UCSD-AML1 (cell line): ENCODE results near the gene LRBA.
A peak's percentile ranks its signal among the peaks of the same experiment; 100 is the strongest.

Experiments used
- DNase-seq: peaks from one replicate; lab custom pipeline; 2025; ENCODE audit not compliant: unreplicated experiment; lab: John Stamatoyannopoulos, UW

LRBA gene

DNA sequence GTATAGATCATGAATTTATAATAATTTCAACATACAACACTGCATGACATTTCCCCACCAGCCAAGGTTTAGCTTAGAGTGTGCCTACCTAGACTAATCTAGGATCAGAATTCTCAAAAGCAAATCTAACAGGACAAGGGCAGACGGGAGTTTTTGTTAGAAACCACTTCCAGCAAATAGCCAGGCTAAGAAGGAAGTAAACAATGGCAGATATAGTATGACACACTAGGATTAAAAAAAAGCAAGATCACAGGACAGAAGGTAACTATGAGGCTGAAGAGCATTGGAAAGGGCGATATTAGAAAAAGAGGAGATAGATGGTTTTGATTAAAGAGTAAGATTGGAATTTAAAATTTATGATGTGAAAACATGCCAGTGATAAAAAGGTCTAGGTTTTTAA, 124.8 kb downstream of the LRBA start:
- DNase-seq = no peak

DNA sequence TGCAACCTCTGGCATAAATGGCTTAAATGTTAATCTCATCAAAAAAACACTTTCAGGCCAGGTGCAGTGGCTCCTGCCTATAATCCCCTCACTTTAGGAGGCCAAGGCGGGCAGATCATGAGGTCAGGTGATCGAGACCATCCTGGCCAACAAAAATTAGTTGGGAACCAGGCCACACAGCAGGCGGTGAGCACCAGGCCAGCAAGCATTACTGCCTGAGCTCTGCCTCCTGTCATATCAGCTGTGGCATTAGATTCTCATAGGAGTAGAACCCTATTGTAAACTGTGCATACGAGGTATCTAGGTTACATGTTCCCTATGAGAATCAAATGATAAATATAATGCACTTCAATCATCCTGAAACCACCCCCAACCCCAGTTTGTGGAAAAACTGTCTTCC, 125.8 kb downstream of the LRBA start:
- no peak for DNase-seq

DNA sequence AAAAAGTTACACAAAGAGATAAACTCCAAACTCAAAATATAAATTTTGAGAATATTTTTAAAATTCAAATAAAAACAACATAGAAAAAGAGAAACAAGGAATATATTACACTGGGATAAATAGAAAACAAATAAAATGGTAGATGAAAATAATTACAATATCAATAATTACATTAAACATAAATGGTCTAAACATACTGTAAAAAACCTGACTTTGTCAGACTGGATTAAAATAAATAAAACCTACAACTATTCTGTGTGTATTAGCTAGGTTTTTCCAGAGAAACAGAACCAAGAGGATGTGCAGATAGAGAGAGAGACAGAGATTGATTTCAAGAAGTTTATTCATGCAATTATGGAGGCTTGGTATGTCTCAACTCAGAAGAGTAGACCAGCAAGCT, 126.5 kb downstream of the LRBA start:
- no peak for DNase-seq

DNA sequence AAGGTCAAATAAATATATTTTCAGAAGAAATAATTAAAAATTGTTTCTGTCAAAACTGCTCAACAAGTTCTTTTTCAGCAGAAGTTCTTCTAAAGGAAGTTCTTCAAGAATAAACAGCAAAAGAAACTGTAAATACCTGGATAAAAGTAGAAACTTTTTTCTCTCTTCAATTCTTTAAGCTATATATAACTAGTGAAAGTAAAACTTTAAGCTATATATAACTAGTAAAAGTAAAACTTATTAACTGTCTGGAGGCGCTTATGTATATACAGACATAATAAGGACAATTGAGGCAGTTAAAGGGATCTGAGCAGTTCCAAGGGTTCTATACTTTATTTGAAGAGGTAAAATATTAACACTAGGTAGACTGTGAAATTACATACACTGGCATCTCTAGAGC, 126.9 kb downstream of the LRBA start:
- DNase-seq = no peak

DNA sequence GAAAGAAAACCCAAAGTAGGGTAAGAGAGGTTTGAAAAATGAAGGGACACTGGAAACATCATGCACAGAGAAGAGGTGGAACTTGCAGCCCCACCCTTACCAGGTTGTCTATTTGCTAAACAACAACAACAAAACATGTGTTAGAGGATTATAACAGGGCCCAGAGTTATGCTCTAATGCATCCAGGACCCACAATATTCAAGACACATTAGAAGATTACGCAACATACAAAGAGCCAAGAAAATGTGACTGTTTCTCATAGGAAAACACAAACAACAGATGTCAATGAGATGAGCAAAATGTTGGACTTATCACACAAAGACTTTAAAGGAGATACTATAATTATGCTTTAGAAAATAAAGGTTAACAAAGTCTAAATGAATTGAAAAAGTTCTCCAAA, 128.5 kb downstream of the LRBA start:
- DNase-seq = no peak

DNA sequence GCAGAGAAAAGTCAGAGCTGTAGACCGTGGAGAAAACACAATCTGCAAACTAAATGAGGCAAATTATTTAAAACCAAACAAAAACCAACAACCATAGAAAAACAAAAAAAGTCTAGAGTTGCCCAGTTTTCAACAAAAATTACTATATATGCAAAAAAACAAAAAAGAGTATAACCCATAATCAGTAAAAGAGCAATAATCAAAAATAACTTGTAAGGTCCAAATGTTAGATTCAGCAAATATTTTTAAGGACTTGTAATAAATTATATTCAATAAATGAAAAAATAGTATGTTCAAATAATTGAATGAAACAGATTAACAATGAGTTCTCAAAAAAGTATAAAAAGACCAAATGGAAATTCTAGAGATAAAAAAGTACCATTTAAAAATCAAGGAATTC, 130.5 kb downstream of the LRBA start:
- DNase-seq = no peak

DNA sequence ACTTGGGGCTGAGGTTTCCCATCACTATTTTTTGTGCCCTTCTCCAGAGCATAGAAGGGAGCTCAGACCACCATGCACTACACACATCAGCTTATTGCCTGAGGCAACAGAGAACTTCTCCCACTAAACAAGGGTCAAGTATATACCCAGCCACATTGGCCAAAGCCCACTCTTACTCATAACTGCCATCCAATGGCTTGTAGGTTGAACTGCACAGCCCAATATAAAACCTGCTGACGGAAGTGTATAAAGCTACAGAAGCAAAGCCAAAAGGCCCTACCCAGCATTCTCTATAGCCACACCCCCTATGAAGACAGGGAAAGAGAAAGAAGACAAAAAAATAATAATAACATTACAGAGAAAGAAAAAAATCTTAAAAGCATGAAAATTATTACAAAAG, 139.7 kb downstream of the LRBA start:
- DNase-seq = no peak

DNA sequence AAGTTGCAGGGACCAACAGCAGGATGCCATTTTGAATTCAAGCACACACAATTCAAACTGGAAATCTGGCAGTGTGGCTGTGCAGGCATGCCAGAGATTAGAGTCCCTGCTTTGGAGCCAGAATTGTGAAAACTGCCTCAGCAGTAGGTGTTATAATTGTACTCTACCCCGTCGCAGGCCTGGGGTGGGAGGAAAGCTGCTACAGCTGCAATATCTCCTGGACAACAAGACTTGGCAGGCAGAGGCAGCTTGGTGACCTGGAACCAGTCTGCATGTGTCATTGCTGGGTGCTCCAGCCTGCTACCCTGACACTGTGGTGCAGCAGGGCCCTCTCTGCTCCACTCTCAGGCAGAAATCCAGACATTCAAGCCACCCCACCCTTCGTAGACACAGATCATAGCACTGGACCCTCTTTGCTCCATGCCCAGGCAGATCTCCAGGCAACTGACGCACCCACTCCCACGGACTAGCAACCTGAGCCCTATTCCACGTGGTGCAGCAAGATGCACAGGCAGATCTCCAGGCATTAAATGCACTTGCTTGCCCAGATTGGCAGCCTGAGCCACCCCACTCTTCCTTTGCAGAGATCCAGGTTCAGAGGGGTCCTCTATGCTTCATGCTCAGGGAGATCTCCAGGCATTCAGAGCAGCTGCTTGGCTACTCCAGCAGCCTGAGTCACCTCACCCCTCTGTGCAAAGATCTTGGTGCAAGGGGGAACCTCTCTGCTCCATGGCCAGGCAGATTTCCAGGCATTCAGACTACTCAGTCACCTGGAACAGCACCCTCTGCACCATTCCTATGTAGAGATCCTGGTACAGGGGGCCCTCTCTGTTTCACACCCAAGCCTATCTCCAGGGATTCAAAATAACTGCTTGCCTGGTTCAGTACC, 140.5 kb downstream of the LRBA start:
- peak; percentile 12 for DNase-seq

DNA sequence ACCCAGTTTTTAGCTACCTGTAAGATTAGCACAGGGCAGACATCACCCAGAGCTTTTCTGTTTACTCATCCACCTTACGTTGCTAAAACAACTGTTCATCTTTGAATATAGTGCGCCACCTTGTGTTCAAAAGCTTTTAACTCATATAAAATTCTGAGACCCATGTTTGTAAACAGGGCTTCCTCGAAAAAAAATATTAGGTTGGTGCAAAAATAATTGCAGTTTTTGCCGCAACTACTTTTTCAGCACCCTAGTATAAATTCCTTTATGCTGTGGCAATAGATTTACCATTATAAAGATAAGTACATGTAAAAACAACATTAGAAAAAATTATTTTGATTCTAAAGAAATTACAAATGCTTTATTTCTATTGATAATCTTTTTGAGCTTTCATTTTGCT, 147.9 kb downstream of the LRBA start:
- DNase-seq = no peak

DNA sequence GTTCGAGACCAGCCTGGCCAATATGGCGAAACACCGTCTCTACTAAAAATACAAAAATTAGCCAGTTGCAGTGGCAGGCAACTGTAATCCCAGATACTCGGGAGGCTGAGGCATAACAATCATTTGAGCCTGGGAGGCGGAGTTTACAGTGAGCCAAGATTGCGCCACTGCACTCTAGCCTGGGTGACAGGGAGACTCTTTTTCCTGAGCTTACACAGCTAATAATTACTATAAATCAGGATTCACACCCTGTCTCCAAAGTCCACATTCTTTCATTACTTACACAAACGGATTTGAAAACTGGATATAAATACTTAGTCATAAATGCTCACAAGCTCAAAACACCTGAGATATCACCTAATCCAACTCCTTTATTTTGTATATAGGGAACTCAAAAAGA, 151.6 kb downstream of the LRBA start:
- no peak for DNase-seq

DNA sequence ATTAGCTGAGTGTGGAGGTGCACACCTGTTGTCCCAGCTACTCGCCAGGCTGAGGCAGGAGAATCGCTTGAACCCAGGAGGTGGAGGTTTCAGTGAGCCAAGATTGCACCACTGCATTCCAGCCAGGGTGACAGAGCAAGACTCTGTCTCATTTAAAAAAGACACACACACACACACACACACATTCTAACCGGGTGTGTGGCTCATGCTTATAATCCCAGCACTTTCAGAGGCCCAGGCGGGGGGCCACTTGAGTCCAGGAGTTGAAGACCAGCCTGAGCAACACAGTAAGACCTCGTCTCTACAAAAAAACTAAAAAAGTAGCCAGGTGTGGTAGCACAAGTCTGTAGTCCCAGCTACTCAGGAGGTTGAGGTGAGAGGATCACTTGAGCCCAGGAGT, 152.3 kb downstream of the LRBA start:
- no peak for DNase-seq

DNA sequence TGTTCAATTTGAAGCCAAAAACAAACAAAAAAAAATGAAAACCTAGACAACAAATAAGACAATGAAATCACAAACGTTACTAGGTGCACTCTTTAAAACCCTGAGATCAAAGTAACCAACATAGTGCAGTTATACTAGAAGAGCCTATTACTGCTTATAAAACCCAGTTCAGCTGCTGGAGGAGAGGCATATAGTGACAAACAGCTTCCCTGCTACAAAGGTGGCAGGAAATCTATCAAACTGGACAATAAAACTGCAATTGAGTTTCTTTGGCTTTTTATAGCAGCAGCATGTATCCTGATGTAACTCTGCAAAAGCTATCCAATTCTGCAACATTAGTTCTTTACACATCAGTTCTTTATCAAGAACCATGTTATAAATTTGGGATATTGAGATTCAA, 155.6 kb downstream of the LRBA start:
- DNase-seq = no peak

DNA sequence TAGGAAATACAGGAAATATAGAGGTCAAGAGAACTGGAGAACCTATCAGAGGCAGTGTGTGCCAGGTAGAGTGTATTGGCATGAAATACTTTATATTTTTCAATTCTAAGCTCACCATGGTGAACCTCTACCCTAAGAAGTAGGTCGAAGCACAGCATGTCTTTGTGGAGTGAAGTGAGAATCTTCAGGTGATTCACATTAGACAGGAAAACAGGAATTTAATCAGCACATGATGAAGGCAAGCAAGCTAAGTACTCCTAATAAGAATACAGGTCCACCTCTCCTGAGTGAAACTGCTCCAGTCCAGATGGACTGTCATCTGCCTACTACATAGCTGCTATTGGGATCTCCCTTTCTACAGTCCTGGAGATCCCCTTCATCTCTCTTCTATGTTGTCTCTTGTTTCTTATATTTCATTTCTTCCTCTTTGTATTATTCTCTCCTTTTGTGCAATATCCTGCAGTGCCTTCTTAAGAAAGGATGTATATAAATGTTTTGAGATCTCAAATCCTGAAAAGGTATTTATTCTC, 159.0 kb downstream of the LRBA start:
- DNase-seq = no peak

DNA sequence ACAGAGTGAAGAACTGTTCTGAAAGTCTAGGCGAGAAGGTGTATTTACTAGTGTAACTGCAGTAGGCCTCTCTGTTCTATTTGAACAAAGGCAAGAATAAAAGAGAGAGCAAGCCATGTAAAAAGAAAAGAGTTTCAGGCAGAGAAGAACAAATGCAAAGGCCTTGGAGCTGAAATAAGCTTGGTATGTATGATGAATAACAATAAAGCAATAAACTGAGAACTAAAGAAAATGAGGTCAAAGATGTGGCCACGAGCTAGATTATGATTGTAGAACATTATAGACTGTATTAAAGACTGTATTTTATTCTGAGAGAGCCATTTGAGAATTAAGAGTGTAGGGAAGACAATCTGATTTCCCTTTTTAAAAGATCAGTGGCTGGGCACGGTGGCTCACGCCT, 160.5 kb downstream of the LRBA start:
- no peak for DNase-seq

DNA sequence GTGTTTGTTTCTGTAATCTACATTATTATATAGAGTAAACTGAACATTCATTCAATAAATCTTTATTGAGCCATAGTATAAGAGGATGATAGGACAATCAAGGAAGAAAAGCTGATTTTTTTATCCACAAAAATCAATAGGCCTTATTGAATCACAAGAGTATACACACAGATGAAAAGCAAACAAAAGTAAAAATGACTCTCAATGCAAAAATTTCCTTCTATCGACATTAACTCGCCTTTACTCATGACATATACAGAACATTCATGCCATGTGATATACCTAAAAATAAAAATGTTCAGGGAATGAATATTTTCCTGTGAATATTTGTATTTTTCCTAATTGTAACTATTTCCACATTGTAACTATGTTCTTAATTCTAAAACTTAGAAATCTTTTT, 161.2 kb downstream of the LRBA start:
- DNase-seq = no peak

DNA sequence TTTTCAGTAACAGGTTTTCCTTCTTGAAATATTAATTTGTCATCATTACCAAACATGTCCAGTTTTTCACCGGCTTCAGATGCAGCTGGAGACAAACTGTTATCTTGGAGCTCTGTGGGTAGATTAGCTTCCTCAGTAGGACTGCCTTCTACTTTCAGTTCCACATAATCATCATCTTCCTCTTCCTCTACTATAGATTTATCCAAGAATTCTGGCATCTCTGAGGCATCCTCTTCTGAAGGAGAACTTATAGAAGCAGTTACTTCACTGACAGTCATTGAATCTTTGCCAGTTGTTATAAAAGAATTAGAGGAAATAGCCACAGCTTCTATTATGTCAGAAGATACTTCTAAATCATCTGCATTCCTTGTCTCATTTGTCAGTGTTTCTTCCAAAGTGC, 162.9 kb downstream of the LRBA start:
- no peak for DNase-seq

DNA sequence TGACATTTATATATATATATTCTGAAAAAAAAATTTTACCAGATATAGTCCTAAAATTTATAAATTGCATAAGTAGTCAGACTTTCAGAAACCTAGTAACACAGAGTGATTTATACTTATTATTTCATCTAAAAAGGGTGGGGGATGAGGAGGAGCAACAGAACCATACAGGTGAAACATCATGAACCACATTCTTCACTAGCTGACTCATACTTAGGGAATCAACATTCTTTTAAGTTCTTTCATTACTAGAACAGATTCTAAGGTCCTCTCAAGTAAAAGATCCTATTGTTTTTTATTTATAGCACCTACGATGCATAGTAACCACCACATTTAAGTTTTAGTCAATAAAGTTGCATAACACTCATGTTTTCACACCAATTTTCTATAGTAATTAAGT, 166.1 kb downstream of the LRBA start:
- no peak for DNase-seq

DNA sequence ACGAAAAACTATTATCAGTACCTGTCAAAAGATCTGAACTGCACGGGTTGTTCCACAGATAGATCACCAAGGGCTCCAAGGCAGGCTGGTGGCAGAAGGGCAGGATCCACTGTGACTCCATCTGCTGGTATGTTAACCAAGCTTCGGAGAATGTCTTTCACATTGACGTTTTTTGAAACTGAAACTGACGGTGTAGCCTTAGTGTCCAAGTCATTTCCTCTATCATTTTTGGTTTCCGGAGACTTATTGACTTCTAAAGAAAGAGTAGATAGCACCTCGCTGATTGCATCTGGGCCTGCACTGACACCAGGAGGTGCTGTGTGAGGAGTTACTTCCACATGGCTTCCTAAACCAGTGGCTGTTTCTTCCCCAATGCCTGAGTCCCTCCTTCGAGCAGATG, 186.9 kb downstream of the LRBA start:
- no peak for DNase-seq

DNA sequence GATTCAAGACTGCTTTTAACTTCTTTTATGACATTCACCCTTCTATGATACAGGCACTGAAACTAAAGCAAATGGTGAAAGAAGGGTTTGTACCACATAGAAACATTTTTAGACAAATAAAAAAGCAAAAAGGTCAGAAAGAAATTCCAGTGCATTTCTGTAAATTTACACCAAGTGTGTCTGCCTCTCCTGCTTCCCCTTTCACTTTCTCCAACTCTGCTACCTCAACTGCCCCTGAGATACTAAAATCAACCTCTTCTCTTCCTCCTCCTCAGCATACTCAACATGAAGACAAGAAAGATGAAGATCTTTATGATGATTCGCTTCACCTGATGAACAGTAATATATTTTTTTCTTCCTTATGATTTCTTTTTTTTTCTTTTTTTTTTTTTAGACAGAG, 187.9 kb downstream of the LRBA start:
- no peak for DNase-seq

DNA sequence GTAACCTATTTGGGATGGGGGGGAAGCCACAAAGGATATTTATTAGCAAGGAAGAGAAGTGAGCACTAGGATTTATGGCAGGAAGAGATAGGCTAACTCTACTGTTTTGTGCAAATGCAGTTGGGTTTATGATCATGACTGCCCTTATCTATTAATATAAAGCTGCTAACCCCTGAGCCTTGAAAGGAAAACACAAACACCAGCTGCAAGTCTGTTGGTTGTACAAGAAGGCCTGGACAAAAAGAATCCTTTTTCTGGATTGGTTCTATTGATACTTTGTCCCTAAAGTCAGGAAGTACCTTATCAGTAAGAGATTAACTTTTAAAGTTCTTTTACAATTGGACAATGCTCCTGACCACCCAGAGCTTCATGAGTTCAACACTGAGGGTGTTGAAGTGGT, 188.8 kb downstream of the LRBA start:
- DNase-seq = no peak

DNA sequence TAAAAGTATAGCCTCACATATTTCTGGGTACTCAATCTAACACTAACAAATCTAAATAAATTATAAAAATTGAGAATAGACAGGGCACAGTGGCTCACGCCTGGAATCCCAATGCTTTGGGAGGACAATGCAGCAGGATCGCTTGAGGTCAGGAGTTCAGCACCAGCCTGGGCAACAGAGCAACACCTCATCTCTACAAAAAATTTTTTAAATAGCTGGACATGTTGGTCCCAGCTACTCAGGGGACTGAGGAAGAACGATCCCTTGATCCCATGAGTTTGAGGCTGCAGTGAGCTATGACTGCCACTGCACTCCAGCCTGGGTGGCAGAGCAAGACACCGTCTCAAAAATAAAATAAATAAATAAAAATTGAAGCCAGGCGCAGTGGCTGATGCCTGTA, 192.7 kb downstream of the LRBA start:
- no peak for DNase-seq

DNA sequence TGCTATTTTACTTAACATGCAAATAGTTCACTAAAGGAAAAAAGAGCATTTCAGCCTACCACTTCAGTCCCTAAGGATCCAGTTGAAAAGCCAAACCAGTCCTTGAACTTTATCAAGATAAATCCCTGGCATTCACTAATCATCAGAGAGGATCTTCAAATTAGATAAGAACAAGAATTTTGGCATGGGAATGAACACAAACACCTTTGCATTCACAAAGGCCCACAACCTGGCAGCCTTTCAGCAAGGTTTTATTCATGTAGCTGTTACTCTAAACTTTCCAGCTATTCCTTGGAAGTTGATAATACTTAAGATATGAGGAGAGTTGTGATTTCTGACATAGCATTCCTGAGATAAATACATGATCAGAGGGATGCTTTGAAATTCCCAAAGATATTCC, 193.4 kb downstream of the LRBA start:
- no peak for DNase-seq

DNA sequence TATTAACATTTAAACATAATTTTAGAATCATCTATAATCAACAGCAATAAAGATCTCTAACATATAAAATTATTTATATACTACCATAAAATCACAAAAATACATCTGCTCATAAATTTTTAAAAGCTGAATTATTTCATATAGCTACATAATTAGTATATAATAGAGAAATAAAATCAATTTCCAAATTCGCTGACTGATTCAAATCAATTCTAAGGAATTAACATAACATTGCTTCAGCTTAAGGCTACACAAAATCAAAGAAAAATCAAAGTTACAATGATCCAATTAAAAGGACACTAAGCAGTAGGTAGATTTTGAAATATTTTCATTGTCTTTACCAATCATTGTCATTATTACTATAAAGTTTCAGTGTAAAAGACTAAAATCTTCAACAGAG, 194.7 kb downstream of the LRBA start:
- no peak for DNase-seq
